Aorta (tissue), 5 donors: ENCODE data around the gene FYN. TPM values are rescaled to one million over a fixed set of nuclear protein-coding genes. Genes with fewer than 3 reads are reported as not detected.

Source experiments
- ATAC-seq: fragments of 200-7000 bp; cut with Tn5 transposase; one replicate; pipeline ENCODE4 v1.9.1; 2022; ENCODE audit warnings: moderate library complexity; ENCODE audit not compliant: low FRiP score
- DNase-seq, 2 donors: peaks; one replicate each; pipeline ENCODE4 v3.0.0-alpha.2; 2020
- H3K27ac ChIP-seq, 2 donors: one replicate each; pipeline ENCODE4 v1.5.1; 2013; ENCODE audit warnings: low read length in 2 of 2, mild to moderate bottlenecking in 2 of 2, moderate library complexity in 2 of 2, control low read depth in 1 of 2, inconsistent platforms in 1 of 2, low read depth in 1 of 2
- H3K27me3 ChIP-seq, 2 donors: one replicate each; pipeline ENCODE4 v1.6.1; 2013; ENCODE audit warnings: control low read depth in 1 of 2, low read length in 1 of 2, mild to moderate bottlenecking in 1 of 2, moderate library complexity in 1 of 2; ENCODE audit not compliant: insufficient read depth in 2 of 2, control insufficient read depth in 1 of 2
- H3K36me3 ChIP-seq, 2 donors: one replicate each; pipeline ENCODE4 v1.6.1; 2013; ENCODE audit warnings: control low read depth in 1 of 2, low read length in 1 of 2, mild to moderate bottlenecking in 1 of 2; ENCODE audit not compliant: insufficient read depth in 2 of 2, control insufficient read depth in 1 of 2
- H3K4me1 ChIP-seq, 2 donors: one replicate each; pipeline ENCODE4 v1.6.1; 2013; ENCODE audit warnings: low read length in 2 of 2, control low read depth in 1 of 2, mild to moderate bottlenecking in 1 of 2, moderate library complexity in 1 of 2; ENCODE audit not compliant: insufficient read depth in 2 of 2, control insufficient read depth in 1 of 2
- H3K4me3 ChIP-seq, 2 donors: one replicate each; pipeline ENCODE4 v1.5.1; 2013; ENCODE audit warnings: low read length in 2 of 2, control low read depth in 1 of 2, mild to moderate bottlenecking in 1 of 2
- H3K9me3 ChIP-seq: one replicate; pipeline ENCODE4 v1.6.1; 2013; ENCODE audit warnings: mild to moderate bottlenecking, low read length; ENCODE audit not compliant: control insufficient read depth
- WGBS, 2 donors: extraction: QIAGEN DNeasy Blood & Tissue Kit; methylation state at CpG; one replicate each; pipeline ENCODE4 v1.1.7; 2013; 5-methylcytosine and 5-hydroxymethylcytosine counted together
- intact Hi-C, 2 donors: fragments of 100-400 bp; cut with DNase I; formaldehyde crosslinking; loops; one replicate each; pipeline versions ENCODE4 v1.14.2 to v1.15.0; 2022
- polyA plus RNA-seq, 2 donors: library from polyadenylated mRNA; stranded (reverse); fragments of 200-250 nt; gene quantifications; one replicate each; pipeline ENCODE4 v1.2.3, GENCODE V29; 2013
- total RNA-seq, 2 donors: library from RNA; stranded (reverse); fragmentation: NEBNext Ultra II Directional; extraction: Animal tissue kit (Norgen Biotek cat#: 25700); gene quantifications; one replicate each; pipeline ENCODE4 v1.2.1, GENCODE V29; 2021
- donor health status: healthy with polysubstance abuse.
- donor health status: Bipolar disorder and iron deficiency.
- donor health status: DM: no; HTN: no; CAD: no.
- donor health status: DM: no; HTN: no; CAD: no.
- donor health status: DM: yes; HTN: yes; CAD: no.

FYN gene
- total and polyA plus RNA-seq, 4 donors = 31.7 to 162 (median 66.3) TPM

DNA sequence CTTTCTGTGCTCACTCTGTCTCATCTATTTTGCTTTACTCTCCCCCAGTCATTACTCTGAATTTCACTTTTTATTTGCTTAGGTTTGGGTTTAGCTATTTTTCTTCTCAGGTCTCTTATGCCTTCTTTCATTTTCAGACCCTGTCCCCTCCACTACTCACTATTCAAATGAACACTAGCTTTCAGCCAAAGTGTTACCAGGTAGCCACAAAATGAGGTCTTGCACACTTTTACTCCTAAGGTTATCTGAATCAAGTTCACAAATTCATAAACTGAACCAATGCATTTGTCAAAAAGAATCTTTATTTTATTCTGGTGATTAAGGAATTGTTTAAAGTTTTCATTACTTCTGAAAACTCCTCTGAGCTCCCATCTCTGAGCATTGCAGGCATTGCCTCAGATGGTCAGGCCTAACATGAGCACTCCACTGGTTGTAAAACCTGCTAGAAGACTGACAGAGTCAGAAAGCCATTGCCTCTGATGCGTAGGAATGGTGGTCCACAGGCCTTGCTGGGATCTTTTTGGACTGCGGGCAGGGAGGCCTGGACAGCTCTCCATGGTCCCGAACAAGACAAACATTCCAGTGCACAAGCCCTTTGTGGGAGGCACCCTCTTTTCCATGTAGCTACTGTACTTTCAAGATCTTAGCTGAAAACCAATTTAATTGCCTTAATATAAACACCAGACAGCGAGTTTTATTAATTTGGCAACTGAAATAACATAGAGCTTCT is 48.5 kb downstream of the FYN start:
- H3K4me3 ChIP-seq = no peak overlapping the region
- DNase-seq = no peak
- intact Hi-C loops = no loop called here
- ATAC-seq = peak; percentile 67
- no peaks in the 10 kb centered on the region for H3K27me3 ChIP-seq
- 55 to 58% methylated on average over 4 of the region's 4 CpGs for WGBS, 2 donors
- H3K9me3 ChIP-seq = peaks cover 2% of the 10 kb centered on the region
- peaks cover 0 to 4% of the 10 kb centered on the region in 2 donors for H3K4me1 ChIP-seq
- no peaks in the 10 kb centered on the region for H3K36me3 ChIP-seq
- H3K27ac ChIP-seq = no peak overlapping the region

DNA sequence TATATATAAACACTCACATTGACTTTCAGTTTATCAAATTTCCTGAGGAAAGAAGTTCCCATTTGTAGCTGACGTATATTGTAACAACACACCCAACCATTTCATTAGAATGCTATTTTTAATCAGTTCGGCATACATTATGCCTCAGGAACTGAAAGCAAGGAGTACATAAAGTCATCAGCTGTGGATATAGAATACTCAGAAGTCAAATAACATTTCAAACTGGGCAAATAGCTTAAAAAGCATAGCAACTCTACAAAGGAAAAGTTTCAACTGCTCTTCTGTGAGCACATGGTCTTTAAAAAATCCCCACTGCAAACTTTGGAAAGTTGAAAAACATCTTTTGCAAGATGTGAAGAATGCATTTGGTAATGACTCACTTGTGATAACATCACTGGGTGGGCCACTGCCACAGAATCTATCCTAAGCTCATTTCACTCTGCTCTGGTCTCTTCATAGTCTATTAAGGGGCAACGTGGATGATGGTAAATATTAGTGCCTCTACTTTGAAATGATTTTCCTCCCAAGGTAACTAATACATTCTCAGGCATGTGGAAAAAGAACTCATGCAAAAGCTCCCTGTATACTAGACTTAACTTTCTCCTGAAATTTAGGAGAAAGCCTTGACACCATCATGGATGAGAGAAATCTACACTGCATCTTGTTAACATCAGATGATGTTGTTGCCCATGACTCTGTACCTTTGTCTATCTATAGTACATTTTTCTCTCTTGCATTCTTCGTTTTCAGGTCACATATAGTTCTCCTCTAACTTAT is 49.2 kb downstream of the FYN start:
- H3K27me3 ChIP-seq = no peaks in the 10 kb centered on the region
- no peak overlapping the region for H3K27ac ChIP-seq
- H3K36me3 ChIP-seq = no peaks in the 10 kb centered on the region
- DNase-seq = no peak
- 33 to 37% methylated on average over 4 of the region's 4 CpGs for WGBS, 2 donors
- intact Hi-C loops = no loop called here
- peaks cover 0 to 4% of the 10 kb centered on the region in 2 donors for H3K4me1 ChIP-seq
- ATAC-seq = peak; percentile 40
- H3K4me3 ChIP-seq = no peak overlapping the region
- peaks cover 2% of the 10 kb centered on the region for H3K9me3 ChIP-seq

DNA sequence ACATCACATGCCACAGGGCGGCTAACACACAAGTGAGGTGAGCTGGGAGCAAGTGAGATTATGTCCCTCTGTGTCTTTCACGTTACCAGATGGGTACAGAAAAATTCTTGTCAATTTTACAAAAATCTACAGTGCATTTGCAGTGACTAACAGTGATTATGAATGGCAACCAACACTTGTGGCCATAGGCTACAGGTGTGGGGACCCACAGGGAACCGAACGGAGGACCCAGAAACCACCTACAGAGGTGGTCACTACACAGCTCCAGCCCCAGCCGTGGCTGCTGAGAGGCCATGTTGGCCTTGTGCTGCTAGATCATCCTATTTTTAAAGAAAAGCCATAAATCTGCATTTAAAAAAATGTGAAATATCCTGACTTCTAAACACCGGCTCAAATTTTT is 50.2 kb downstream of the FYN start:
- H3K9me3 ChIP-seq = peaks cover 2% of the 10 kb centered on the region
- intact Hi-C loops = no loop called here
- no peak for DNase-seq
- H3K4me1 ChIP-seq = peaks cover 0 to 4% of the 10 kb centered on the region in 2 donors
- H3K36me3 ChIP-seq = no peaks in the 10 kb centered on the region
- H3K27ac ChIP-seq = no peak overlapping the region
- H3K27me3 ChIP-seq = no peaks in the 10 kb centered on the region
- WGBS, 2 donors = 84 to 87% methylated on average over 6 of the region's 6 CpGs
- no peak overlapping the region for H3K4me3 ChIP-seq
- no peak for ATAC-seq

DNA sequence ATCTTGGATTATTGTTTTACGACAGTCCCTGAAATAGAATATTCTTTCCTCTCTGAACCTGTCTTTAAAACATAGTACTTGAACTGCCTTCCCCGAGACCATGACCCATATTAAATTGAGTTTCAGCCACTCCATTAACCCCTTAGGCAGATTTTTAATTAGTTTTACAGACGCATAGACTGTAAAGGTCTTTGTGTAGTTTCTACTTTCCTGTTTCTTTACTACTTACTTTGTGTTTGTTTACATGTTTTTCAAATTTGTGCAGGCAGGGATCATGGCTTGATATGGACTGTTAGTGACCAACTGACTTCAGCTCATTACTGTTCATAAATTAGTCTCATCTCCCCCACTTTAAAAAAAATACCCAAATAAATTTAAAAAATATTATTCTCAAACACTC is 53.8 kb downstream of the FYN start:
- Histone ChIP-seq H3K27me3 (no peaks in the 10 kb centered on the region), H3K27ac (no peak overlapping the region), H3K9me3 (no peaks in the 10 kb centered on the region), H3K36me3 (no peaks in the 10 kb centered on the region), H3K4me3 (no peak overlapping the region), H3K4me1 (peaks cover 0 to 4% of the 10 kb centered on the region in 2 donors)
- WGBS, 2 donors = 94 to 97% methylated on average over 3 of the region's 3 CpGs
- intact Hi-C loops = no loop called here
- no peak for DNase-seq
- ATAC-seq = no peak

DNA sequence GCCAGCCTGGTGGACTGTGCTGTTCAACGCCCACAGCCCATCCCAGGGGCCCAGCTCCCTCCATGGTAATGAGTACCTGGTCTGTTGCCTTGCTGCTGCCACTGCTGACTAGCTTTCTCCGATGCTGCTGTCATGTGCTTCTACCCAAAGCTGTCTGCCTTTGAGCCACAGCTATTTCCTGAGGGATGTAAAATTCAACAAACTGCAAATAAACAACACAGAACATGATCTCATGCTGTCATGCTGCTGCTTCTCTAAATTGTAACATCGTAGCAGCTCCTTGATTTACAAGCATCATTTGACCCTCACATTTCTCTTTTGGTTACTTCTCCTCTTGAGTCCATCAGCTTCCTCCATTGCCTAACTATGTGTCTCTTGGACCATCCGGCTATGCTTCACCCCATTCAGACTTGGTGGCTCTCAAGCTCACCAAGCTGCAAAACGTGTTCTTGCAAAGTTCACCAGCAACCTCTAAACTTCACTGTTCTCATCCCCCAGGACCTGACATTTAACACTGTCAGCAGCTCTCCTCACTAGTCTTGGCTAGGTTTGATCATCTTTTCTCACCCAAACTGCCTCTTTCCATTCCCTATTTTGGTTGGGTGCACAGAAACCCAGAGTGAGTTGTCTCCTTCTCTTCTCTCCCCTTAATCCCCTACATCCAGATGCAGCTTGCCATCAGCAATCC is 54.6 kb downstream of the FYN start:
- no peak overlapping the region for H3K27ac ChIP-seq
- H3K4me3 ChIP-seq = no peak overlapping the region
- DNase-seq (no peak), ATAC-seq (peak; percentile 19)
- WGBS, 2 donors = 77 to 81% methylated on average over 5 of the region's 5 CpGs
- intact Hi-C loops = no loop called here
- no peaks in the 10 kb centered on the region for H3K4me1 ChIP-seq
- no peaks in the 10 kb centered on the region for H3K9me3 ChIP-seq
- no peaks in the 10 kb centered on the region for H3K36me3 ChIP-seq
- no peaks in the 10 kb centered on the region for H3K27me3 ChIP-seq

DNA sequence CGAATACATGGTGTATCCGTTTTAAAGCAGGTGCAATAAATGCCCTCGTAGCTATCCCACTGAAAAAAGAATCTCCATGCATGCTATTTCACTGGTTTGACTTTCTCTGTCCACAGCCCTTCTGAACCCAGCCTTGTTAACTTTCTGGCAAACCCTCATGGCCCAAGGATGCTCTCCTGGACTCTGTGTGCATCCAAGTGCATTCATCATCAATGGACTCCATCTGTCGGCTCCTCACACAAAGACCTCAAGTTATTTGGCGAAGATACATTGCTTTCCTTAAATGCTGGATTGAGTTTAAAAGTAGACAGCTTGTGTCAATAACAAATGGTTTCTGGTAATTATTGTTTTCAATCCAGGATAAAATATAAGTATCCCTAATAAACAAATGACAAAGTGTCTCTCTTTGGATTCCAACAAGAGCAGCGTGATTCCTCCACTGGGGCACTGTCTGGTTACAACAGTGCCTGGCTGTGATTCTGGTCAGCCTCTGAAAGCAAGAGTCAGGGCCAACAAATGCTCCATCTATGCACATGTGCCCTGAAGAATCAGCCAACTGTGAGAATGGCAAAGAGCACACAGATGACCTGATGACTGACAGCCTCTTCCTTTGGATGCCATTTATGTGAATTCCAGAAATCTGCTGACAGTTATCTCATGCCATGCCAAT is 55.7 kb downstream of the FYN start:
- 97% methylated on average over 6 of the region's 6 CpGs for WGBS, 2 donors
- no peak overlapping the region for H3K4me3 ChIP-seq
- H3K27me3 ChIP-seq = no peaks in the 10 kb centered on the region
- no peaks in the 10 kb centered on the region for H3K9me3 ChIP-seq
- H3K27ac ChIP-seq = no peak overlapping the region
- intact Hi-C loops = no loop called here
- ATAC-seq = peak; percentile 63
- H3K4me1 ChIP-seq = no peaks in the 10 kb centered on the region
- DNase-seq = no peak
- H3K36me3 ChIP-seq = no peaks in the 10 kb centered on the region

DNA sequence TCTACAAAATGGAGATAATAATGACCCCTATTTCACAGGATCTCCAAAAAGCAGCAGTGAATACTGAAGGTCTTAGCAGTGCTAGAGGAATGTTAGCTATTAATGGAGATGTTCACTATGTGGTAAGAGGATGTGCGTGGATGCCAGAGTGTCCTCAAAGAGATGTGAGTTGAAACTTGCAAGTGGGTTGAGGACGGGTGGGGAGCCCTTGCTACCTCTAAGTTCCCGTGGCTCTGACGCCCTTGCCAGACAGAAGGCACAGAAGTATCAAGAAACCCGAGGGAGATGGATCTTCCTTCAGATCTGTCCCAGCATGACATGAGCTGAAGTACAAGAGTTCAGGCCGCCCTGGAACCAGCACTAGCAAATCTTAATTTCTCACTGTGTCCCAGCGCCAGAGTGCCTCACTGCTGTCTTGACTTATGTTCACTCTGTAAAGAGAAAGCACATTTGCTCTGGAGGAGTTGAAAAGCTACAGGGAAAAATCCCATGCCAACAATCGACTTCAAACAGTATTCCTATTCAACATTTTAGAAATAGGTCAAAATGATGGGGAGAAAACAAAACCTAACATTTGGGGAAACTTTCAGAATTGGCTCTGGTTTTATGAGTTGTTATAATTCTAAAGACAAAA is 59.5 kb downstream of the FYN start:
- no peak for ATAC-seq
- WGBS, 2 donors = 92 to 93% methylated on average over 8 of the region's 8 CpGs
- H3K9me3 ChIP-seq = no peaks in the 10 kb centered on the region
- H3K4me3 ChIP-seq = no peak overlapping the region
- H3K27me3 ChIP-seq = no peaks in the 10 kb centered on the region
- no peaks in the 10 kb centered on the region for H3K4me1 ChIP-seq
- intact Hi-C loops = no loop called here
- DNase-seq = no peak
- H3K27ac ChIP-seq = no peak overlapping the region
- no peaks in the 10 kb centered on the region for H3K36me3 ChIP-seq

DNA sequence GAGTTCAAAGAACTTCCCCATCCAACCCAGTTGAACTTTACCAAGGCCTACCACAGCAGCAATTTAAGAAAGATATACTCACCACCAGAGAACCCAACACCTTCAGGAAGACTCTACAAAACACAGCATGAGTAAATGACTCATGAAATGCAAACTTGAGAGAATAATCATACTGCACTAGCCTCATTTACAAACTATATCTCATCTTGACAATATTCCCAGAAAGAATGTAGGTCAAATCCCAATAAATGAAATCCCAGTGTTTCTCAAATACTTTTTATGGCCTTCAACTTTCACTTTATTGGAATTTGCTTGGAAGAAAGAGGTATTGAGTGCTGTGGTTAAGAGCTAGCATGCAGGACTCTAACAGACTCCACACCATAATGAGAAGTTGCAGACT is 60.0 kb downstream of the FYN start:
- Histone ChIP-seq H3K36me3 (no peaks in the 10 kb centered on the region), H3K27ac (no peak overlapping the region), H3K9me3 (no peaks in the 10 kb centered on the region), H3K4me1 (no peaks in the 10 kb centered on the region), H3K4me3 (no peak overlapping the region), H3K27me3 (no peaks in the 10 kb centered on the region)
- ATAC-seq = no peak
- intact Hi-C loops = no loop called here
- no peak for DNase-seq
